Cardiac fibroblast (primary cell): ENCODE measurements around the gene TWIST2.

Experiments used
- DNase-seq, 2 donors: peaks; one replicate each; pipeline versions ENCODE4 v3.0.0 to v3.0.0-alpha.2; 2010; ENCODE audit warnings: low read depth in 2 of 2
- H3K4me3 ChIP-seq, 2 donors: replicated peaks in 1 of 2; 1 replicate in 1 of 2; 2 replicates in 1 of 2; pipeline ENCODE4 v1.5.1; 2011; ENCODE audit warnings: low read depth in 2 of 2, low read length in 2 of 2, mild to moderate bottlenecking in 2 of 2, moderate library complexity in 1 of 2
- TF ChIP-seq, protein P1 (sequence below): IDR thresholded peaks from one replicate; pipeline ENCODE4 v1.5.1; 2011; ENCODE audit warnings: low read depth, mild to moderate bottlenecking, low read length, inconsistent platforms

Gene TWIST2

GRCh38 chr2:238834982-238835381 lies 12.9 kb upstream of the TWIST2 start:
- no peak overlapping the region for H3K4me3 ChIP-seq
- TF ChIP-seq, protein P1, sequence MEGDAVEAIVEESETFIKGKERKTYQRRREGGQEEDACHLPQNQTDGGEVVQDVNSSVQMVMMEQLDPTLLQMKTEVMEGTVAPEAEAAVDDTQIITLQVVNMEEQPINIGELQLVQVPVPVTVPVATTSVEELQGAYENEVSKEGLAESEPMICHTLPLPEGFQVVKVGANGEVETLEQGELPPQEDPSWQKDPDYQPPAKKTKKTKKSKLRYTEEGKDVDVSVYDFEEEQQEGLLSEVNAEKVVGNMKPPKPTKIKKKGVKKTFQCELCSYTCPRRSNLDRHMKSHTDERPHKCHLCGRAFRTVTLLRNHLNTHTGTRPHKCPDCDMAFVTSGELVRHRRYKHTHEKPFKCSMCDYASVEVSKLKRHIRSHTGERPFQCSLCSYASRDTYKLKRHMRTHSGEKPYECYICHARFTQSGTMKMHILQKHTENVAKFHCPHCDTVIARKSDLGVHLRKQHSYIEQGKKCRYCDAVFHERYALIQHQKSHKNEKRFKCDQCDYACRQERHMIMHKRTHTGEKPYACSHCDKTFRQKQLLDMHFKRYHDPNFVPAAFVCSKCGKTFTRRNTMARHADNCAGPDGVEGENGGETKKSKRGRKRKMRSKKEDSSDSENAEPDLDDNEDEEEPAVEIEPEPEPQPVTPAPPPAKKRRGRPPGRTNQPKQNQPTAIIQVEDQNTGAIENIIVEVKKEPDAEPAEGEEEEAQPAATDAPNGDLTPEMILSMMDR = no peak
- DNase-seq = no peak

DNA sequence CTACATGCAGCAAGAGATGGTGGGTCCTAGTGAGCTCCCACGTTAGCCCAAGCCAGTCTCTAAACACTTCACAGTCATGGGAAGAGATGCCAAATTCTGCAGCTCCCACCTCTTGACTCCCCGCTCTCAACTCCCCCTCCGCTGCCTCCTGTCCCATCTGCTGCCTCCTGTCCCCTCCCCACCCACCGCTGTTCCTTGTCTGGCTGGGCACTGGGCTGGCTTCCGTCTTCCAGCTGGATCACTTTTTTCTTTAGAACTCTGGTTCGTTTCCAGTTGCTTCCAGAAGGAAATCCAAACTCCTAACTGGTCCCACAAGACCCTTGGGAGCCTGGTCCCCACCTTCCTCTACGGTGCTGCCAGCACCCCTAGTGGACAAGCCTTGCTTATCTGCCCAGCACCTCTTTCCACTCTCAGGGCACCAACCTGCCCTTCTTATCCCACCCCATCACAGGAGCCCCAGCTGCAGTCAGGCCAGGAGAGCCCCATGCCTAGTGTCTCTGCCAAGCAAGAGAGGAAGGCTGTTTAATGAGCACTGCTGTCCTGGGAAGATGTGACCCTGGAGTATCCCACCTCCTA lies 12.1 kb upstream of the TWIST2 start:
- DNase-seq = no peak
- no peak overlapping the region for H3K4me3 ChIP-seq
- TF ChIP-seq, protein P1 = peak; percentile 33

GRCh38 chr2:238838786-238839327 lies 9.0 kb upstream of the TWIST2 start:
- DNase-seq = no peak
- TF ChIP-seq, protein P1 = no peak
- no peak overlapping the region for H3K4me3 ChIP-seq

DNA sequence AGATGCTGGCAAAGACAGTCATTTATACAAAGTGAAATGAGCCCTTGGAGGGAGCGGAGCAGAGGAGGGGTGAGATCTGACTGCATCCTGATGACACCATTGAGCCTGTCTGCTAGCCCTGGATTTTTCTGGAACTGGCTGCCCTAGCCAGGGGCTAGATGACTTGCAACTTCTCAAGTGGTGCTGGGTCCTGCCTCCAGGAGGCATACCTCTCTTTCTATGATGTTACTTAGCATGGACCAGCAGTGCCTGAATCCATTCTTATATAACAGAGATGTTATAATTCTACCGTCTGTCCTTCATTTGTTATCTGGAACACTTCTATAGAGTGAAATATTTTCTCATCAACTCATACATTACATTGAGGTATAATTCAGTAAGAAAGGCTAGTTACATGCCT lies 8.5 kb upstream of the TWIST2 start:
- no peak overlapping the region for H3K4me3 ChIP-seq
- DNase-seq = no peak
- TF ChIP-seq, protein P1 = no peak

DNA sequence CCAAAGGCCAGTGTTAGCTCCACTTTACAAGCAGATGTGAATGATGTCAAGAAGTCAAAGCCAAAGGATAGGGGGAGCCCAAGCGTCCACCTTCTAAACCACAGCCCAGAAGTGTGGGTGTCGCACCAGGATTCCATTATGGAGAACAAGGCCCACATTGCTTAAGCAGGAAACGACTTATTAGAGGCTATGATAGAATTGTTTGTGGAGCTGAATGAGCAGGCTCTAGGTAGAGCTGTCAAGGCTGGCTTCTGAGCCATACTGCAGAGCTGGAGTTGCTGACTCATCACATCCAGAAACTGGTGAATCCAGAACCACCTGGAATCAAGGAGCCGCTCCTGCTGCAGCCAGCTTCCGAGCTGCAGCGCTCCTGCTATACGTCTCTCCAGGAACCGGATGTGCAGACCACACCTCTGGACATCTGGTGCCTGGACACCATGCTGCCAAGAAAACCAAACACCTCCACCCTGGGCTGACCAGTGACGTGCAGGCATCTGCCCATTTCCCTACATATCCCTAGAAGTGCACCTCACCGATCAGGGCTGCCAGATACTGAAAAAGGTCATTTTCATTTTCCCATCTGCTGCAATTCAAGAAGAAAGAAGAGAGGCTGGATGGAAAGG lies 6.2 kb upstream of the TWIST2 start:
- DNase-seq = peak in 1 of 2 donors; percentile 28
- H3K4me3 ChIP-seq = no peak overlapping the region
- TF ChIP-seq, protein P1 = no peak

DNA sequence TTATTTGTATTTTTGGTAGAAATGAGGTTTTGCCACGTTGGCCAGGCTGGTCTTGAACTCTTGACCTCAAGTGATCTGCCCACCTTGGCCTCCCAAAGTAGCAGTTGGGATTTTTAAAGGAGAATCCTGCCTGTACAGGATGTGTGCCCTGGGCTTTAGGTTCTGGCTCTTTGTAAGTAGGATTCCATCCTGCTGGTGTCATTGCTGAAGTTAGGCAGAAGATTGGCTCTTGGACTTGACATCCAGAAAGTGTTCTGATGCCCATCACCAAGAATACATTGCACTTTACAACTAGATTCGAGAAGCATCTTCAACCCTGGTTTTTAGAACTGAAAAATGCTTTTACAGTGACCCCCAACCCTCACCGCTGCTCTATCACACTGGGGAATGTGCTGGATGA lies 4.4 kb upstream of the TWIST2 start:
- TF ChIP-seq, protein P1 = no peak
- DNase-seq = no peak
- H3K4me3 ChIP-seq = no peak overlapping the region
